HG03060 (cell line): ENCODE measurements around the gene CTBP2.

Experiments used
- ATAC-seq: cut with Tn5 transposase; IDR thresholded peaks from one replicate; pipeline ENCODE4 v1.9.1; 2021; ENCODE audit warnings: low read depth, moderate number of reproducible peaks; ENCODE audit not compliant: unreplicated experiment

The CTBP2 gene

GRCh38 chr10:125129076-125129458, 31.3 kb downstream of the CTBP2 start:
- ATAC-seq, result no peak

- ATAC-seq, result no peak
Observed at GRCh38 chr10:125128397-125129075, 31.8 kb downstream of the CTBP2 start.

GRCh38 chr10:125127986-125128385, 32.4 kb downstream of the CTBP2 start:
- no peak for ATAC-seq

GRCh38 chr10:125127110-125127509, 33.3 kb downstream of the CTBP2 start:
- ATAC-seq, result no peak

GRCh38 chr10:125125951-125126735, 34.2 kb downstream of the CTBP2 start:
- ATAC-seq, result no peak

GRCh38 chr10:125124907-125125306, 35.5 kb downstream of the CTBP2 start:
- ATAC-seq, result no peak

GRCh38 chr10:125124115-125124487, 36.3 kb downstream of the CTBP2 start:
- ATAC-seq, result no peak

GRCh38 chr10:125123476-125124114, 36.8 kb downstream of the CTBP2 start:
- ATAC-seq, result no peak

- ATAC-seq, result no peak
Observed at GRCh38 chr10:125122566-125122965, 37.8 kb downstream of the CTBP2 start.

- no peak for ATAC-seq
Observed at GRCh38 chr10:125121003-125121402, 39.4 kb downstream of the CTBP2 start.

GRCh38 chr10:125120053-125120710, 40.2 kb downstream of the CTBP2 start:
- ATAC-seq, result no peak

GRCh38 chr10:125118701-125119100, 41.7 kb downstream of the CTBP2 start:
- ATAC-seq, result no peak

- ATAC-seq, result no peak
Observed at GRCh38 chr10:125118011-125118611, 42.3 kb downstream of the CTBP2 start.

GRCh38 chr10:125116652-125117310, 43.6 kb downstream of the CTBP2 start:
- ATAC-seq, result no peak

GRCh38 chr10:125116041-125116649, 44.2 kb downstream of the CTBP2 start:
- ATAC-seq, result no peak

- no peak for ATAC-seq
Observed at GRCh38 chr10:125115409-125115808, 45.0 kb downstream of the CTBP2 start.

GRCh38 chr10:125114761-125115391, 45.5 kb downstream of the CTBP2 start:
- ATAC-seq, result no peak

GRCh38 chr10:125113691-125114371, 46.5 kb downstream of the CTBP2 start:
- no peak for ATAC-seq
